Measurements from ENCODE around the gene ADGRB2. TPM values are rescaled to one million over a fixed set of nuclear protein-coding genes. Genes with fewer than 3 reads are reported as not detected.

Gene ADGRB2
- total RNA-seq, 1 donor from 2014 or later, result 15.8 TPM

DNA sequence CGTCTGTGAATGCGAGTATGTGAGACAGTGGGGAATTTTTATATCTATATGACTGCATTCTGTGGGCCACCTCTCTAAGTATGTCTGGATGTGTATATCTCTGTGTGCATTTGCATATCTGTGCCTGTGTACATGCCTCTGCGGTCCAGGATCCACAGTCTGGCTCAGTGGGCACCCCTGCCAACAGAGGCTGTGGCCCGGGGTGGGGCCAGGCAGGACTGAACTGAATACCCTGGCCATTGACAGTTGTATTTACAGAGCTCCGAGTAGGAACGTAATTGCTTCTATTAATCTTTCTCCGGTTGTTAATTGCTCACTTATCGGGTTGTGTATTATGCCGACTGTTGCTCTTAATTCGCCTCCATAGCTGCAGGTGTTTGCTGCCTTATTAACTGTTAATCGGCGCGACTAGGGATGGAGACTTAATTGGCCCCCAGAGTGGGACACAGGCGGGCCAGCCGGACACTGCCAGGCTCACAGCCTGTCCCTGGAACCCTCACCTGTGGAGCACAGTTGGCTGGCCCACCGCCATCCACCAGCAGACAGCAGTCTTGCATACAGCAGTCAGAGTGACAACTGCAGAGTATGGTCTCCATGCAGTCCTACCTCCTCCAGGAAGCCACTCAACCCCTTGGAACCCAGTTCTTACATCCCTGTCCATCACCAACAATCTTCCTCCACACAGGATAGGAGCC, 22.4 kb upstream of the ADGRB2 start:
- Mint-ChIP-seq H3K4me3 (ENCODE audit: unreplicated experiment) (no peak overlapping the region), H3K9me3 (ENCODE audit: unreplicated experiment) (peaks cover 4% of the 10 kb centered on the region), H3K4me1 (ENCODE audit: low read depth, unreplicated experiment) (peaks cover 25% of the 10 kb centered on the region)

DNA sequence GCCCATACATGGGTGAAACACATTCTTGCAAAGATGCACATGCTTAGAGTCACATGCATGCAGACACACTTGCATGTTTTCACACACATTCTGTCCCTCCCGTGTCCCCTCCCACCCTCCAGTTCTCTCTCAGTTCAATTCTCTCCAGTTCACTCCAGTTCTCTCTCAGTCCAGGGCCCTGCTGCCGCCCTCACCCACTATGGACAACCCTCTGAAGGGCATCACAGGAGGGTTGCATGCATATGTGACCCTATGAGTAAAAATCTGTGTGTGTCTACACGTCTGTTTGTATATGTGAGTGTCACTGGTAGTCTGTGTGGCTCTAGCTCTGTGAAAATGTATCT, 21.8 kb upstream of the ADGRB2 start:
- H3K9me3 Mint-ChIP-seq (ENCODE audit: unreplicated experiment), result peaks cover 4% of the 10 kb centered on the region
- H3K36me3 Mint-ChIP-seq (ENCODE audit: unreplicated experiment), result no peaks in the 10 kb centered on the region
- H3K27me3 Mint-ChIP-seq (ENCODE audit: unreplicated experiment), result peaks cover 7% of the 10 kb centered on the region
- TF ChIP-seq, protein P1, sequence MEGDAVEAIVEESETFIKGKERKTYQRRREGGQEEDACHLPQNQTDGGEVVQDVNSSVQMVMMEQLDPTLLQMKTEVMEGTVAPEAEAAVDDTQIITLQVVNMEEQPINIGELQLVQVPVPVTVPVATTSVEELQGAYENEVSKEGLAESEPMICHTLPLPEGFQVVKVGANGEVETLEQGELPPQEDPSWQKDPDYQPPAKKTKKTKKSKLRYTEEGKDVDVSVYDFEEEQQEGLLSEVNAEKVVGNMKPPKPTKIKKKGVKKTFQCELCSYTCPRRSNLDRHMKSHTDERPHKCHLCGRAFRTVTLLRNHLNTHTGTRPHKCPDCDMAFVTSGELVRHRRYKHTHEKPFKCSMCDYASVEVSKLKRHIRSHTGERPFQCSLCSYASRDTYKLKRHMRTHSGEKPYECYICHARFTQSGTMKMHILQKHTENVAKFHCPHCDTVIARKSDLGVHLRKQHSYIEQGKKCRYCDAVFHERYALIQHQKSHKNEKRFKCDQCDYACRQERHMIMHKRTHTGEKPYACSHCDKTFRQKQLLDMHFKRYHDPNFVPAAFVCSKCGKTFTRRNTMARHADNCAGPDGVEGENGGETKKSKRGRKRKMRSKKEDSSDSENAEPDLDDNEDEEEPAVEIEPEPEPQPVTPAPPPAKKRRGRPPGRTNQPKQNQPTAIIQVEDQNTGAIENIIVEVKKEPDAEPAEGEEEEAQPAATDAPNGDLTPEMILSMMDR (IDR thresholded peaks at IDR 0.05; ENCODE audit: partially characterized antibody, unreplicated experiment), result no peak
- H3K4me1 Mint-ChIP-seq (ENCODE audit: low read depth, unreplicated experiment), result peaks cover 30% of the 10 kb centered on the region
- H3K4me3 Mint-ChIP-seq (ENCODE audit: unreplicated experiment), result no peak overlapping the region
- DNase-seq, result no peak
- no peak overlapping the region for H3K27ac Mint-ChIP-seq (ENCODE audit: unreplicated experiment)

More for the DNA sequence above, 22.4 kb upstream of the ADGRB2 start:
- Mint-ChIP-seq H3K36me3 (ENCODE audit: unreplicated experiment) (no peaks in the 10 kb centered on the region), H3K27me3 (ENCODE audit: unreplicated experiment) (peaks cover 7% of the 10 kb centered on the region), H3K27ac (ENCODE audit: unreplicated experiment) (no peak overlapping the region)
- peak; percentile 10 for DNase-seq
- TF ChIP-seq, protein P1 (IDR thresholded peaks at IDR 0.05; ENCODE audit: partially characterized antibody, unreplicated experiment), result no peak

DNA sequence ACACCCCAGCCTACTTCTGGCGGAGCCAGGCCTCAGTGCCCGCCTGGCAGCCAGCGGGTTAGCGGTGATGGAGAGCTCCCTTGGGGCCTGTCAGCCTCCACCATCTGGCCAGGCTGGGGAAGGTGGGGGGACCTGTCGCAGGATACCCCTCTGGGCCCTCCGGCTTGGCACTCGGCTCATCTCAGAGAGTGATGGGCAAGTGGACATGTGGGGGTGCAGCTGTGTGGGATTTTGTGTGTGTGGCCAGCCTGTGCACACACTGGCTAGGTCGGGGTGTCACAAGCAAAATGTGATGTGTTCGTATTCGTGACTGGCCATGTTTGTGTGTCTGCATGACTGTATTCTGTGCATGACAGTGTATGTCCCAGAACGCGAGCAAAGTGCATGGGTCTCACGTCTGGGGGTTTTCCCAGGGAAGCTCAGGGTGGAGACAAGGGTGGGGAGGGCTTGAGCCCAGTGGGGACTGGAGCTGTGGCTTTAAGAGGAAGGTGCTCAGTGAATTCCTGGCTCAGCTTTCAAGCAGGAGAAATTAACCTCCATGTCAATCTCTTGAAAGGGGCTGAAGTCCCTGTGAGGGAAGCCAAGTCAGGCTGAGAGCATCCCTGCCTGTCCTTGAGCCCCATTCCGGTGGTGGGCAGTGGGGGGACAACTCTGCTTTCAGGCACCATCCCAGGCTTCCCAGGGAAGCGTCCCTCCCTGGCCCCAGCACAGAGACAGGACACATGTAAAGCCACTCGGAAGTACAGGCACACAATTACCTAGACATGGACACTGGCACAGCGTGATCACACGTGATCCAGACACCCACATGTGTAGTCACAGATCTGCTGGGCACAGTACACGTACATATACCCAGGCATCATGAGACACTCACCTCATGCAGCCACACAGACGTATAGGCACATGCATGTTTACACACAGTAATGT, 21.1 kb upstream of the ADGRB2 start:
- no peaks in the 10 kb centered on the region for H3K36me3 Mint-ChIP-seq (ENCODE audit: unreplicated experiment)
- peaks cover 7% of the 10 kb centered on the region for H3K27me3 Mint-ChIP-seq (ENCODE audit: unreplicated experiment)
- H3K4me3 Mint-ChIP-seq (ENCODE audit: unreplicated experiment), result no peak overlapping the region
- no peak overlapping the region for H3K27ac Mint-ChIP-seq (ENCODE audit: unreplicated experiment)
- DNase-seq, result peak; percentile 49
- H3K4me1 Mint-ChIP-seq (ENCODE audit: low read depth, unreplicated experiment), result peaks cover 34% of the 10 kb centered on the region
- TF ChIP-seq, protein P1 (IDR thresholded peaks at IDR 0.05; ENCODE audit: partially characterized antibody, unreplicated experiment), result no peak
- H3K9me3 Mint-ChIP-seq (ENCODE audit: unreplicated experiment), result peaks cover 4% of the 10 kb centered on the region

DNA sequence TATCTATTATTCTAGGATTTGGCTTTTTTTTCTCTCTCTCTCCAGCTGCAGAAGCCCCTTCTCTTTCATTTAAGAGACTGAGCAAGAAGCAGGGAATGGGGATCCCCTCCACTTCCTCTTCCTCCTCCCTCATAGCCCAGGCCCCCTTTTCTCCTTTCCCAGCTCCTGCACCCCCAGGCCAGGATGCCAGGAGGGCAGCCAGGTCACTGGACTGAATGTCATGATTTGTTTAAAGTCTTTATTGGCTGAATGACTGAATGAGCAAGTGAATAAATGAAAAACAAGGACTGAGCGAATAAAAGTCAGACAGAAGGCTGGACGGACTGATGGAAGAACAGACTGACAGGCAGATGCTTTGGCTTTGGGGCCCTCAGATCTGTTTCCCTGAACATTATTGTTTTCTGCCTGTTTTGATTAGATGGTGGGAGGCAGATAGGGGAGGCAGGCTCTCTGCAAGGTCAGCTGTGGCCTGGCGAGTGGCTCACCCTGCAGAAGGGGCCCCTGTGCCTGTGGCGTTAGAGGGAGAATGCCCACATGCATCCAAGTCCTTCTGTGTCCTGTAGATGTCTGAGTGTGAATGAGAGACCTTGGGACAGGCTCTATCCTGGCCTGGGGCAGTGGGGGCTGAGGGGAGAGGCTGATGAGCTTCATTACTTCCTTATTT, 20.3 kb upstream of the ADGRB2 start:
- no peak for DNase-seq
- peaks cover 32% of the 10 kb centered on the region for H3K4me1 Mint-ChIP-seq (ENCODE audit: low read depth, unreplicated experiment)
- peak overlapping the region; percentile 5 for H3K4me3 Mint-ChIP-seq (ENCODE audit: unreplicated experiment)

More for the DNA sequence above, 20.3 kb upstream of the ADGRB2 start:
- H3K36me3 Mint-ChIP-seq (ENCODE audit: unreplicated experiment), result no peaks in the 10 kb centered on the region
- peaks cover 6% of the 10 kb centered on the region for H3K27me3 Mint-ChIP-seq (ENCODE audit: unreplicated experiment)
- TF ChIP-seq, protein P1 (IDR thresholded peaks at IDR 0.05; ENCODE audit: partially characterized antibody, unreplicated experiment), result no peak
- H3K27ac Mint-ChIP-seq (ENCODE audit: unreplicated experiment), result no peak overlapping the region
- H3K9me3 Mint-ChIP-seq (ENCODE audit: unreplicated experiment), result peaks cover 2% of the 10 kb centered on the region

Measured in glutamatergic neuron (in vitro differentiated cells).